8988T (cell line): Measurements from ENCODE around the gene ARV1.
"Not testable (repeated sequence)": the region's sequence is repeated elsewhere in the genome, so short reads cannot be mapped to it uniquely, and the experiment has no call there.

Experiments used
- DNase-seq: peaks from one replicate; pipeline ENCODE4 v3.0.0; 2011

The ARV1 gene

DNA sequence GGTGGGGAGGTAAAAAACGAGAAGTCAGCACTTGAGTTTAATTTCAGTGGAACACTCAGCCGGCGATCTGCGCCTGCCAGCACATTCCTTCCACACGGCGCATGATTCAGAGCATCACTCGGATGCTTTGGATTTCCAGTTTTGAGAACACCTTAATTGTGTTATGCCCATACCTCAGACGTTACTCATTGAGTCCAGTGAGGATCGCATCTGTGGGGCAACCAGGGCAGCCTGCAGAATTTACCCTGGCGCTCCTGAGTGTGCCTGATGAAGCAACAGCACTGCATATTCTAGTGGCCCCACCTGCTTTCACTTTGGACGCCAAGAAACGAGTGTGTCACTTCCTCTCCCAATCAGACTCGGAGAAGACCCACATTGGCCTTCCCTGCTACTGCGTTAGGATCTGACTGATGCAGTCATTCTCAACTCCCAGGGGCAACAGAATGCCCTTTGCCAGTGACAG lies 41.3 kb downstream of the ARV1 start:
- no peak for DNase-seq

- no peak for DNase-seq
Measured at GRCh38 chr1:231020816-231021215, 41.9 kb downstream of the ARV1 start.

GRCh38 chr1:231021540-231022031 lies 42.7 kb downstream of the ARV1 start:
- no peak for DNase-seq

DNA sequence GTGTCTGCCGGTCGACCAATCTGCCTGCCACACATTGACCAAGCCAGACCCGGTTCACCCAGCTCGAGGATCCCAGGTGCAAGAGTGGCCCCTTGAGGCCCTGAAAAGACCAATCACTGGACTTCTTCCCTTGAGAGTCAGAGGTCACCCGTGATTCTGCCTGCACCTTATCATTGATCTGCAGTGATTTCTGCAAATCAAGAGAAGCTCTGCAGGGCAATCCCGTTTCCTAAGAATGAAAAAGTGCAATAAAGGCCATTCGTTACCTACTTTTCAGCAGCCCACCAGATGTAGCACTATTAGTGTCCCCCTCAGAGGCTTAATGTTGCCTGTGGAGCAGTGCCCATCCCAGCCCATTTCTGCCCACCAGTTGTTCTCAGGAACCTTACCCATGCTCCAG lies 43.6 kb downstream of the ARV1 start:
- DNase-seq, result not testable (repeated sequence)

DNA sequence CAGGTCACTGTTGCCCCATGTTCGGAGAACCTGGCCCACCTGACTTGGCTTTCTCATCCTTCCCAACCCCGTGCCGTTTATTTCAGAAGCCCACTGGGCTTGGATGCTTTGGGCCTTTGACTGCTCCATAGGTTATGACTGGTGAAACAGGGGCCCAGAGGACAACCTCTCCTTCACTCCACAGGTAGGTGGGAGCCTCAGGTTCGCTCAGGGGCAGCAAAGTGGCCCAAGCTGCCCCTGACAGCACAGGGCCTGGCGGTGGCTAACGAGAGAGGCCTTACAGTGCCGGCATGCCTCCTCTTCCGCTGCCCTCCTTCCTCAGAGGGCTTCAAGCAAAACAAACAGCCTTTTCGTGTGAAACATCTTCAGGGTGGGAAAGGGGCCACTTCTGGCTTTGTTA lies 44.3 kb downstream of the ARV1 start:
- DNase-seq, result no peak

- DNase-seq, result no peak
Measured at GRCh38 chr1:231026576-231026975, 47.7 kb downstream of the ARV1 start.

- no peak for DNase-seq
Measured at GRCh38 chr1:231027136-231027925, 48.4 kb downstream of the ARV1 start.

DNA sequence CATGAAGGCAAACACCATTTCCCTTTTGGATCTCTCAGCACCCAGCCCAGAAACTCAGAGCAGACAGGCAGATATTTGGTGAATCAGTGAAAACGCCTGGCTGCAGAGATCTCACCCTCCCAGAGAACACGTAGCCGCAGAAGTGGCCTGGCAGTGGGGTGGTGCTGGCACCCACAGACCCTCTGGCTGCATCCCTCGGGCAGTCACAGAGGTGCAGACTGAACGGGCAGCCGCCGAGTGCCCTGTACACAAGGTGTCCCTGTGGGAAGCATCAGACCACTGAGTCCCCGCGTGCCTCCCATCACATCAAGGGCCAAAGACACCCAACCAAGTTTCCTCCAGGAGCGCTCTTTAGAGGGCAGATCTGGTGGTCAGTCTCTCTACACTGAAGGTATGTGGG lies 49.1 kb downstream of the ARV1 start:
- DNase-seq, result no peak

GRCh38 chr1:231028682-231029081 lies 49.8 kb downstream of the ARV1 start:
- DNase-seq, result no peak

- DNase-seq, result not testable (repeated sequence)
Measured at GRCh38 chr1:231029247-231029646, 50.4 kb downstream of the ARV1 start.

DNA sequence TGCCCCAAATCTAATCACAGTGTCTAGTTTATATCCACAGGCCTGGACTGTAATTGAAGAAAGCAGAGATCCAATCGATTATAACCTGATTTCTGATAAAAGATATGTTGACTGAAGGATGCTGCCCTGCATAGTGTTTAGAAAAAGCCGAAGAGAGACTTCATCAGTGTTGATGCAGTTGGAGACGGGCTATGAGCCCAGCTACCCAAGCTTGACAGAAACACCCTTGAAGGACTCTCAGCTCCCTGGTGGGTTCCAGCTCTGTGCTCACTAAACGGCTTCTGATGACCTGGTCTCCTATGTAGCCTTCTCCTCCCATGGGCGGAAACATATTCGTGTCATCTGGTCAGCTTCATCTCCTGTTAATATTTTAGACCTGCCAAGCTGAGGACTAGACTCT lies 50.9 kb downstream of the ARV1 start:
- DNase-seq, result no peak

GRCh38 chr1:231032963-231033362 lies 54.1 kb downstream of the ARV1 start:
- no peak for DNase-seq

GRCh38 chr1:231035799-231036198 lies 56.9 kb downstream of the ARV1 start:
- no peak for DNase-seq

DNA sequence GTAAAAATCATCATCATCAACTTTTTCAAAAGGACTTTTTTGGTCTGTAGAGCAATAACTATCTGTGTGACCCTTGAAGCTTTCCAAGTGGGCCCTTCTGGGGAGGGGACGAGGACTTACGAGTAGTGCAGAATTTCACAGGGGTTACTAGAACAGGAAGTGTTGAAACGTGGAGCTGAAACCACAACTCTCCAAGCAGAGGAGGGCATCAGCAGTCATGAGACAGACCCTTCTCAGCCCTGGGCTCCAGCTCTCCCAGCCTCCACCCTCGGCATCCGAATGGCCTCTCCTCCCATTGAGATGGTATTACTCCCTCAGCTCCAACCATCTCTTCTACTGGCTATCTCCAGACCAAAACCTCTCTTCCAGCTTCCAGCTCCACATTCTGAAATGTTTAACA lies 57.5 kb downstream of the ARV1 start:
- DNase-seq, result no peak

GRCh38 chr1:231037585-231038517 lies 59.0 kb downstream of the ARV1 start:
- no peak for DNase-seq

- DNase-seq, result peak; percentile 62
Measured at GRCh38 chr1:231039161-231040018, 60.5 kb downstream of the ARV1 start.

- peak; percentile 88 for DNase-seq
Measured at GRCh38 chr1:231040019-231040799, 61.3 kb downstream of the ARV1 start, which contains the start of gene FAM89A. Gene FAM89A (minus strand): TSS chr1:231040254. CDS start chr1:231040211, 43 bp downstream.

DNA sequence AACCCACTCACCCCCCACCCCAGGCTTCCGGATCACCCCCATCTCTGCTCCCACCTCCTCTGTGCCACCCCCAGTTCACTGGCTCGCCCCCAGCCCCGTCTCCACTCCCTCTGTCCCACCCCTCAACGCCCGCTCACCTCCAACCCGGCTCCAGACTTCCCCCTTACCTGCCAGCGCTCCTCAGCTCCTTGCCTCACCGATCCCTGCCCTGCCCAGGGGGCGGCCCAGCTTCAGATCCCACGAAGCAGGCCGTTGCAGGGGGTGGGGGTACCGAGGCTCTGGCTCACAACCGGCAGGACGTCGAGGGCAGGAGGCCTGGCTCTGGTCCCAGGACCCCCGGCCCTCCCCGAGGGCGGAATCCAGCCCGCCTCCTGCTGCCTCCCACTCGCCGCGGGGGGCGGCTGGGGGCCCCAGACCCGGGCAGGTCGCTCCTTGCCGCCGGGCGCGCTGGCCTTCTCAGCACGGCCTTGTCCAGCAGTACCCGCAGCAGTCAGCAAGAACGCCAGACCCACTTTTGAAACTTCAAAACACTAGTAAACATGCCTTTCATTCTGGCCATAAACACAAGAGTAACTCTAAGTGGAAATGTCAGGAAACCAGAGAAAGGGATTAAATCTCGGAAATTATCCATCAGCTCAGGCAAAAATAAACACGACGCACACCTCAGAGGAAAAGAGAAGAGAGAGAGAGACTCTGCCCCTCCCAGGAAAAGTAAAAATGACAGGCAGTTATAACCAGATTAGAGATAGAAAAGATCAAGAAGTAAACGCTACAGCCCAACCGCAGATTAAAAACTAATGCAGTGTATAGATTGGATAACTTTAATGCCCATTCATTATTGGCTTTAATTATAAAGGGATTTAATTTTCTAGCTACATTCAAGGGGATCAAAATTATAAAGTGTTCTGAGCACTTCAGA lies 62.2 kb downstream of the ARV1 start:
- DNase-seq, result no peak

DNA sequence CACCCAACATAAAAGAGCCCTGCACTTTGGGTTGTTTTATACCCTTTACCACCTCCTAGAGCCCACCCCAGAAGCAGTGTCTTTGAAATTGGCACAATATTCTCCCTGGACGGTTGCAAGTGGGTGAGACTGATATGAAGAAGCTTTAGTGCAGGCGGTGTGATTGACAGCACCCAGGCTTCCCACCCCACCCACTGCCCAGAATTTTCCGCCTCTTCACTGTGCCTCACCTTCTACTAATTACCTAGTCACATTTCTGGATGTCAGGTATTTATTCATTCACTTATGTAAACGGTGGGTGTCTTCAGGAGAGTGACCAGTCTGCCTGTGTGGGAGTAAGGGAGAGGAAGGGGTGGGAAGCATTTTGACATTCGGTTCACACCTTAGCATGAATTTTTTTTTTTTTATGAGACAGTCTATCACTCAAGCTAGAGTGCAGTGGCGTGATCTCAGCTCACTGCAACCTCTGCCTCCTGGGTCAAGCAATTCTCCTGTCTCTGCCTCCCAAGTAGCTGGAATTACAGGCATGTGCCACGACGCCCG lies 62.9 kb downstream of the ARV1 start:
- no peak for DNase-seq

DNA sequence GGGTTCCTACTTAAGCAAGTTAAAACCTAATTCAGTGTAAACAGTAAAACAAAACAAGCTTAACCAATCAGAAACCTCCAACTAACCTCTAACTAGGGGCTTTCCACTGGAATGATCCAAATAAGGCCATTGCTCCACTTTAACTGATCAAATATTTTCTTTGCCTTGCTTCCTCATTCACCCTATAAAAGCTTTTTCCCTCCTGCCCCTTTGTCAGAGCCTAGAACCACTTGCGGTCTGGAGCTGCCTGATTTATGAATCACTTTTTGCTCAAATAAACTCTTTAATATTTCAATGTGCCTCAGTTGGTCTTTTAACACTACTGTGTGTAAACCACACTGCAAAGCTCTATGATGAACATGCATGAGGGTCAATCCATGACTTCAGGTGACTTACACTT lies 65.7 kb downstream of the ARV1 start:
- DNase-seq, result no peak
